Aorta (tissue), 5 donors: ENCODE data around the gene GJC2. TPM values are rescaled to one million over a fixed set of nuclear protein-coding genes. Genes with fewer than 3 reads are reported as not detected.
"Not testable (repeated sequence)": the region's sequence is repeated elsewhere in the genome, so short reads cannot be mapped to it uniquely, and the experiment has no call there.

Experiments
- ATAC-seq: fragments of 200-7000 bp; cut with Tn5 transposase; one replicate; pipeline ENCODE4 v1.9.1; 2022; ENCODE audit warnings: moderate library complexity; ENCODE audit not compliant: low FRiP score
- DNase-seq, 2 donors: peaks; one replicate each; pipeline ENCODE4 v3.0.0-alpha.2; 2020
- H3K27ac ChIP-seq, 2 donors: one replicate each; pipeline ENCODE4 v1.5.1; 2013; ENCODE audit warnings: low read length in 2 of 2, mild to moderate bottlenecking in 2 of 2, moderate library complexity in 2 of 2, control low read depth in 1 of 2, inconsistent platforms in 1 of 2, low read depth in 1 of 2
- H3K27me3 ChIP-seq, 2 donors: one replicate each; pipeline ENCODE4 v1.6.1; 2013; ENCODE audit warnings: control low read depth in 1 of 2, low read length in 1 of 2, mild to moderate bottlenecking in 1 of 2, moderate library complexity in 1 of 2; ENCODE audit not compliant: insufficient read depth in 2 of 2, control insufficient read depth in 1 of 2
- H3K36me3 ChIP-seq, 2 donors: one replicate each; pipeline ENCODE4 v1.6.1; 2013; ENCODE audit warnings: control low read depth in 1 of 2, low read length in 1 of 2, mild to moderate bottlenecking in 1 of 2; ENCODE audit not compliant: insufficient read depth in 2 of 2, control insufficient read depth in 1 of 2
- H3K4me1 ChIP-seq, 2 donors: one replicate each; pipeline ENCODE4 v1.6.1; 2013; ENCODE audit warnings: low read length in 2 of 2, control low read depth in 1 of 2, mild to moderate bottlenecking in 1 of 2, moderate library complexity in 1 of 2; ENCODE audit not compliant: insufficient read depth in 2 of 2, control insufficient read depth in 1 of 2
- H3K4me3 ChIP-seq, 2 donors: one replicate each; pipeline ENCODE4 v1.5.1; 2013; ENCODE audit warnings: low read length in 2 of 2, control low read depth in 1 of 2, mild to moderate bottlenecking in 1 of 2
- H3K9me3 ChIP-seq: one replicate; pipeline ENCODE4 v1.6.1; 2013; ENCODE audit warnings: mild to moderate bottlenecking, low read length; ENCODE audit not compliant: control insufficient read depth
- WGBS, 2 donors: extraction: QIAGEN DNeasy Blood & Tissue Kit; methylation state at CpG; one replicate each; pipeline ENCODE4 v1.1.7; 2013; 5-methylcytosine and 5-hydroxymethylcytosine counted together
- intact Hi-C, 2 donors: fragments of 100-400 bp; cut with DNase I; formaldehyde crosslinking; loops; one replicate each; pipeline versions ENCODE4 v1.14.2 to v1.15.0; 2022
- polyA plus RNA-seq, 2 donors: library from polyadenylated mRNA; stranded (reverse); fragments of 200-250 nt; gene quantifications; one replicate each; pipeline ENCODE4 v1.2.3, GENCODE V29; 2013
- total RNA-seq, 2 donors: library from RNA; stranded (reverse); fragmentation: NEBNext Ultra II Directional; extraction: Animal tissue kit (Norgen Biotek cat#: 25700); gene quantifications; one replicate each; pipeline ENCODE4 v1.2.1, GENCODE V29; 2021
- donor health status: healthy with polysubstance abuse.
- donor health status: Bipolar disorder and iron deficiency.
- donor health status: DM: no; HTN: no; CAD: no.
- donor health status: DM: no; HTN: no; CAD: no.
- donor health status: DM: yes; HTN: yes; CAD: no.

GJC2 gene
- total and polyA plus RNA-seq, 4 donors, result 0.50 to 4.5 (median 2.6) TPM

DNA sequence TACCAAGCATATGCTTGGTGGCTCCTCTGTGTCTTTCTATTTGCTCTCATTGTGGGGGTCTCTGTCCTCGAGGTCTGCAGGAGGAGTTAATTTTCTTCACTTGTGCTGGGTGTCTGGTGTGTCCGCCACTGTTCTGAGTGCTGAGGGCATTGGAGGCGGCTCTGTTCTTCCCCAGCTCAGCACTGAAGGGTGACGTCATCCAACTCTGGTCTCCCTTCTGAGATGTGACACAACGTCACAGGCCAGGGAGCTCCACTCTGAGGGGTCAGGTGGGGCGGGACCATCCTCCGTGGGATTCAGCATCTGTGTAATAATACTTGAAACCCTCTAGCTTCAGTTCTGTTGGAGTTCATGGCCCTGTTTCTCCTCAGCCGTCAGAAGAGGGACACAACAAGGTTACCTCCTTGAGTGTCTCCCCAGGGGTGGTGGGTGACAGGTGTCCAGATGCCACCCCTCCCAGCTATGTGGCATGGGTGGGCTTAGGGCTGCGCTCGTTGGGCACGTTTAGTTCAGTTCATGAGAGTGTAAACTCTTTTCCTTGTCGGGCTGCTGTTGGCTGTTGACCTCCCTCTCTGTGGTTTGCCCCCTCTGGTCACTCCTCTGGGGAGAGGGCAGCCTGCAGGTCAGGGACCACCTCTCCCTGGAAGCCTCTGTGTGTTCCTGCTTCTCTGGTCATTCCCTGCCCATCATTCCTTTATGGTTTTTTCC is 19.0 kb downstream of the GJC2 start:
- H3K27me3 ChIP-seq, result no peaks in the 10 kb centered on the region
- no peaks in the 10 kb centered on the region for H3K36me3 ChIP-seq
- WGBS, 2 donors, result 78 to 81% methylated on average over 11 to 12 of the region's 12 CpGs
- no peaks in the 10 kb centered on the region for H3K4me1 ChIP-seq
- intact Hi-C loops, result loop anchor here in 1 of 2 donors (5.0 to 10.0 kb wide), 2 partner anchors 109 to 384 kb away; no protein-coding TSS in a partner anchor
- no peak overlapping the region for H3K27ac ChIP-seq
- H3K9me3 ChIP-seq, result no peaks in the 10 kb centered on the region
- DNase-seq (peak; percentile 40 to 48), ATAC-seq (no peak)
- no peak overlapping the region for H3K4me3 ChIP-seq

- ATAC-seq (no peak), DNase-seq (peak in 1 of 2 donors; percentile 7)
- no peaks in the 10 kb centered on the region for H3K9me3 ChIP-seq
- no peak overlapping the region for H3K4me3 ChIP-seq
- H3K4me1 ChIP-seq, result no peaks in the 10 kb centered on the region
- H3K36me3 ChIP-seq, result no peaks in the 10 kb centered on the region
- H3K27ac ChIP-seq, result no peak overlapping the region
- 83 to 93% methylated on average over 2 of the region's 2 CpGs for WGBS, 2 donors
- no peaks in the 10 kb centered on the region for H3K27me3 ChIP-seq
- intact Hi-C loops, result loop anchor here in 1 of 2 donors (5.0 to 10.0 kb wide), 2 partner anchors 108 to 385 kb away; no protein-coding TSS in a partner anchor
These were observed 19.6 kb downstream of the GJC2 start for GRCh38 chr1:228169345-228169744.

- intact Hi-C loops, result no loop called here
These were observed 20.9 kb downstream of the GJC2 start for GRCh38 chr1:228170666-228171065.

DNA sequence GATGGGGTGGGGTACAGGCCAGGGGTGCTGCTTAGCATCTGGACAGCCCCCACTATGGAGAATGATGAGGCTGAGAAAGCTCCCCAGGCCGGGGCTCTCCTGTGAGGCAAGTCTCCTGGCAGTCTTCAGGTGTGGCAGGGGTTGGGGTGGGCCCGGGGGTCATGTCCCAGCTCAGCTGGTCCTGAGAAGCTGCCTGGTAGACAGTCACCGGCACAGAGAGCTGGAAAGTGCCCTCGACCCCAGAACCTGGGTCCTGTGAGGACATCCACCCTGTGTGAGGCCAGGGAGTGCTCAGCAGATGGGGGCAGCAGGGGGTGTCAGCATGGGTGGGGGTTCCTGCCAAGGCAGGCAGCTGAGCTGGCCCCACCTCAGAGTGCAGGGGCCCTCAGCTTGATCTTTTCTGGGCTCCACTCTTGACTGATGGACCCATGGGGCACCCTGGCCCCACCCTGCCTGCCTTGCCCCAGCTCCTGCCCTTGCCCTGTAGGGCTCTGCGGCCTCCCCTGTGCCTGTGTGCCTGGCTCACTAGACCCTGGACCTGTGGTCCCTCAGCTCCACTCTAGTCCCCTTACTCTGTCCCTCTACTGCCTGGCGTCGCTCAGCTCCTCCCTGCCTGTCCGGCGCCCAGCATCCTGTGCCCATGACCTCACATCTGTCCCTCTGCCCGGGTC is 21.6 kb downstream of the GJC2 start:
- Histone ChIP-seq H3K36me3 (no peaks in the 10 kb centered on the region), H3K9me3 (no peaks in the 10 kb centered on the region), H3K4me3 (no peak overlapping the region), H3K27me3 (no peaks in the 10 kb centered on the region), H3K4me1 (no peaks in the 10 kb centered on the region), H3K27ac (no peak overlapping the region)
- intact Hi-C loops, result no loop called here
- ATAC-seq, result no peak
- 78 to 81% methylated on average over 10 of the region's 10 CpGs for WGBS, 2 donors
- peak in 1 of 2 donors; percentile 61 for DNase-seq

More at GRCh38 chr1:228170666-228171065, 20.9 kb downstream of the GJC2 start:
- H3K27ac ChIP-seq, result no peak overlapping the region
- 87 to 91% methylated on average over 7 of the region's 7 CpGs for WGBS, 2 donors
- H3K4me3 ChIP-seq, result no peak overlapping the region
- no peaks in the 10 kb centered on the region for H3K27me3 ChIP-seq
- no peaks in the 10 kb centered on the region for H3K36me3 ChIP-seq
- H3K4me1 ChIP-seq, result no peaks in the 10 kb centered on the region
- H3K9me3 ChIP-seq, result no peaks in the 10 kb centered on the region
- DNase-seq, result peak in 1 of 2 donors; percentile 52
- no peak for ATAC-seq

- 85 to 86% methylated on average over 21 of the region's 21 CpGs for WGBS, 2 donors
- H3K36me3 ChIP-seq, result no peaks in the 10 kb centered on the region
- H3K27me3 ChIP-seq, result no peaks in the 10 kb centered on the region
- no peaks in the 10 kb centered on the region for H3K9me3 ChIP-seq
- H3K4me3 ChIP-seq, result no peak overlapping the region
- H3K27ac ChIP-seq, result no peak overlapping the region
- ATAC-seq (no peak), DNase-seq (peak in 1 of 2 donors; percentile 60)
- no peaks in the 10 kb centered on the region for H3K4me1 ChIP-seq
- intact Hi-C loops, result no loop called here
These were observed 23.1 kb downstream of the GJC2 start for GRCh38 chr1:228172591-228173527.

DNA sequence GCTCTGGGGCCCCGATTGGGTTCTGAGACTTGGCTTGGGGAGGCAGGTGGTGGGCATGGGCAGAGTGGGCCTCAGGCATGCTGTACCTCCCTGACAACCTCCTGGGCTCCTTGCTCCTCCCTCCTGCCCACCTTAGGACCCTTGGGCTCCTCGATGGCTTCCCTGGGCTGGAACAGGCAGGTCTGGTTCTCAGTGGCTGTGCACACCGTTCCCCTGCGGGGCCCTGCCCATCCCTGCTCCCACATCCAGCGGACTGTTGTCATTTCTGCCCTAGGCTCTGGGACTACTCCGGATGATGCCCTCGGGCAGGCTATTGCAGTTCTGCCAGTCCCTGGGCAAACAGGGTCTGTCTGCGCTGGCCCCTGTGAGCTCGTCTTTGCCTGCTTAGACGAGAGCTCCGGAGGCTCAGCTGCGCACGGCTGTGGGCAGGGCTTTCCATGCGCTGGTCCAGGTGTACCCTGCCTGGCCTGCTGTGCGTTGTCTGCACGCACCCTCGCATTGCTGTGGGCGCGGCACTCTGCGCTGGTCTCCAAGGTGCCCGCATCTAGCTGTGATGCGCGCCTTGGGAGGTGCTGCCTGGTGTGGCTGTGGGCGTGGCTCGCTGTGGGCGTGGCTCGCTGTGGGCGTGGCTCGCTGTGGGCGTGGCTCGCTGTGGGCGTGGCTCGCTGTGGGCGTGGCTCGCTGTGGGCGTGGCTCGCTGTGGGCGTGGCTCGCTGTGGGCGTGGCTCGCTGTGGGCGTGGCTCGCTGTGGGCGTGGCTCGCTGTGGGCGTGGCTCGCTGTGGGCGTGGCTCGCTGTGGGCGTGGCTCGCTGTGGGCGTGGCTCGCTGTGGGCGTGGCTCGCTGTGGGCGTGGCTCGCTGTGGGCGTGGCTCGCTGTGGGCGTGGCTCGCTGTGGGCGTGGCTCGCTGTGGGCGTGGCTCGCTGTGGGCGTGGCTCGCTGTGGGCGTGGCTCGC is 24.1 kb downstream of the GJC2 start:
- DNase-seq, intact Hi-C loops, H3K4me3 ChIP-seq, H3K36me3 ChIP-seq, H3K27me3 ChIP-seq, H3K4me1 ChIP-seq, ATAC-seq, H3K9me3 ChIP-seq, H3K27ac ChIP-seq: not testable (repeated sequence)
- 57 to 61% methylated on average over 30 to 39 of the region's 69 CpGs for WGBS, 2 donors

- 85 to 90% methylated on average over 51 to 52 of the region's 52 CpGs for WGBS, 2 donors
- Histone ChIP-seq H3K27me3 (no peaks in the 10 kb centered on the region), H3K4me1 (no peaks in the 10 kb centered on the region), H3K36me3 (no peaks in the 10 kb centered on the region), H3K27ac (no peak overlapping the region), H3K9me3 (no peaks in the 10 kb centered on the region), H3K4me3 (no peak overlapping the region)
- no peak for DNase-seq
- intact Hi-C loops, result loop anchor here in 1 of 2 donors (5.0 kb wide), 1 partner anchor 47 kb away; no protein-coding TSS in a partner anchor
- no peak for ATAC-seq
These were observed 25.0 kb downstream of the GJC2 start for GRCh38 chr1:228174482-228175315.
